DND-41 (cell line): ENCODE data around the gene HDAC4.

Source experiments
- EZH2 ChIP-seq: IDR thresholded peaks from 3 replicates; pipeline ENCODE4 v1.6.1; 2012; ENCODE audit warnings: borderline replicate concordance, low read depth, mild to moderate bottlenecking, moderate library complexity, low read length, inconsistent platforms; ENCODE audit not compliant: severe bottlenecking
- TF ChIP-seq, protein P1 (sequence below): IDR thresholded peaks from 2 replicates; pipeline ENCODE4 v1.5.1; 2012; ENCODE audit warnings: borderline replicate concordance, low read length, moderate library complexity, mild to moderate bottlenecking; ENCODE audit not compliant: poor library complexity, severe bottlenecking; ENCODE audit errors: extremely low read depth

DNA sequence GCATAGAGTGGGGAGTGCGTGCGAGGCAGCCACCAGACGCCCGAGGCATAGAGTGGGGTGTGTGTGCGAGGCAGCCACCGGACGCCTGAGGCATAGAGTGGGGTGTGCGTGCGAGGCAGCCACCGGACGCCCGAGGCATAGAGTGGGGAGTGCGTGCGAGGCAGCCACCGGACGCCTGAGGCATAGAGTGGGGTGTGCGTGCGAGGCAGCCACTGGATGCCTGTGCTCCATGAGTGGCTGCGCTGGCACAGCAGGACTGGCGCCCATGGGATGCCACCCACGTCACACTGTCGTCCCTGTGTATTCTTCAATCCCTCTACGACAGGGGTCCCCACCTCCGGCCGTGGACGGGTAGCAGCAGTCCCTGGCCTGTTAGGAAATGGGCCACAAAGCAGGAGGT lies 221.9 kb downstream of the HDAC4 start:
- TF ChIP-seq, protein P1, sequence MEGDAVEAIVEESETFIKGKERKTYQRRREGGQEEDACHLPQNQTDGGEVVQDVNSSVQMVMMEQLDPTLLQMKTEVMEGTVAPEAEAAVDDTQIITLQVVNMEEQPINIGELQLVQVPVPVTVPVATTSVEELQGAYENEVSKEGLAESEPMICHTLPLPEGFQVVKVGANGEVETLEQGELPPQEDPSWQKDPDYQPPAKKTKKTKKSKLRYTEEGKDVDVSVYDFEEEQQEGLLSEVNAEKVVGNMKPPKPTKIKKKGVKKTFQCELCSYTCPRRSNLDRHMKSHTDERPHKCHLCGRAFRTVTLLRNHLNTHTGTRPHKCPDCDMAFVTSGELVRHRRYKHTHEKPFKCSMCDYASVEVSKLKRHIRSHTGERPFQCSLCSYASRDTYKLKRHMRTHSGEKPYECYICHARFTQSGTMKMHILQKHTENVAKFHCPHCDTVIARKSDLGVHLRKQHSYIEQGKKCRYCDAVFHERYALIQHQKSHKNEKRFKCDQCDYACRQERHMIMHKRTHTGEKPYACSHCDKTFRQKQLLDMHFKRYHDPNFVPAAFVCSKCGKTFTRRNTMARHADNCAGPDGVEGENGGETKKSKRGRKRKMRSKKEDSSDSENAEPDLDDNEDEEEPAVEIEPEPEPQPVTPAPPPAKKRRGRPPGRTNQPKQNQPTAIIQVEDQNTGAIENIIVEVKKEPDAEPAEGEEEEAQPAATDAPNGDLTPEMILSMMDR: no peak
- no peak for TF ChIP-seq EZH2
